ENCODE results near the gene AGRP.

DNA sequence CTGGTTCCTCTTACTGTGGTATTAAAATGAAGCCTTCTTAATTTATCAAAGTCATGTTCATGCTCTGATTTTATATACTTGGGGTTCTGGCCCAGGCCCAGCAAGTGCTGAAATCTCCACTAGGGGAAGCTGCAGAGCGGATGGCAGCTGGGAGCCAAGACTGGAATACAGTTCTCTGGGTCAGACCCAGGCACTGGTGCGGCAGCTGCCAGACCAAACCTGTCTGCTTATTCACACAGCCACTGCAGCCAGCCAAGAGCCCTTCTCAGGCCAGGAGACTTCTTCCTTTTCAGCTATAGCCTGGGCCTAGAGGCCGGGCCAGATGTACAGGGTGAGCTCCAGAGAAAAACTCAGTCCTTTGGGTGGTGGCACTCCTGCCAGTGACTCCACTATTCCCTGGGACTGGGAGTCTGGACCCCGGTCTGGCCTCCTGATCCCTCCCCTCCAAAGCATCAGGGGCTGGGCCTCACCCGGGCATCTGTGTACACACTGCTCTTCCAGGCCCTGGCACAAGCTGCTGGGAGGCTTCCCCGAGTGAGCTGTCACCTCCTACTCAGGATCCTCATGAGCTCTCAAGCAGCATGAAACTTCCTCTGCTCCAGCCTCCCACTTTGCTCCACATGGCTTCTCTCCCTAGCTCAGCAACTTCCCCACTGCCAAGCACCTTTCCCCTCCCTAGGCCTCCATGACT lies 26.8 kb downstream of the AGRP start:
- TF ChIP-seq, protein P1, sequence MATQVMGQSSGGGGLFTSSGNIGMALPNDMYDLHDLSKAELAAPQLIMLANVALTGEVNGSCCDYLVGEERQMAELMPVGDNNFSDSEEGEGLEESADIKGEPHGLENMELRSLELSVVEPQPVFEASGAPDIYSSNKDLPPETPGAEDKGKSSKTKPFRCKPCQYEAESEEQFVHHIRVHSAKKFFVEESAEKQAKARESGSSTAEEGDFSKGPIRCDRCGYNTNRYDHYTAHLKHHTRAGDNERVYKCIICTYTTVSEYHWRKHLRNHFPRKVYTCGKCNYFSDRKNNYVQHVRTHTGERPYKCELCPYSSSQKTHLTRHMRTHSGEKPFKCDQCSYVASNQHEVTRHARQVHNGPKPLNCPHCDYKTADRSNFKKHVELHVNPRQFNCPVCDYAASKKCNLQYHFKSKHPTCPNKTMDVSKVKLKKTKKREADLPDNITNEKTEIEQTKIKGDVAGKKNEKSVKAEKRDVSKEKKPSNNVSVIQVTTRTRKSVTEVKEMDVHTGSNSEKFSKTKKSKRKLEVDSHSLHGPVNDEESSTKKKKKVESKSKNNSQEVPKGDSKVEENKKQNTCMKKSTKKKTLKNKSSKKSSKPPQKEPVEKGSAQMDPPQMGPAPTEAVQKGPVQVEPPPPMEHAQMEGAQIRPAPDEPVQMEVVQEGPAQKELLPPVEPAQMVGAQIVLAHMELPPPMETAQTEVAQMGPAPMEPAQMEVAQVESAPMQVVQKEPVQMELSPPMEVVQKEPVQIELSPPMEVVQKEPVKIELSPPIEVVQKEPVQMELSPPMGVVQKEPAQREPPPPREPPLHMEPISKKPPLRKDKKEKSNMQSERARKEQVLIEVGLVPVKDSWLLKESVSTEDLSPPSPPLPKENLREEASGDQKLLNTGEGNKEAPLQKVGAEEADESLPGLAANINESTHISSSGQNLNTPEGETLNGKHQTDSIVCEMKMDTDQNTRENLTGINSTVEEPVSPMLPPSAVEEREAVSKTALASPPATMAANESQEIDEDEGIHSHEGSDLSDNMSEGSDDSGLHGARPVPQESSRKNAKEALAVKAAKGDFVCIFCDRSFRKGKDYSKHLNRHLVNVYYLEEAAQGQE (IDR thresholded peaks at IDR 0.05; ENCODE audit: insufficient read depth in 1 of 2, low read depth in 2 of 2, low read length in 2 of 2), result no peak
- no peak for TF ChIP-seq TAF1 (IDR thresholded peaks at IDR 0.05; ENCODE audit: borderline replicate concordance, insufficient read depth, low read length)
- no peak for TF ChIP-seq SIN3A (IDR thresholded peaks at IDR 0.05; ENCODE audit: borderline replicate concordance, insufficient read depth, low read length)
